ENCODE results near the gene MTA1. TPM values are rescaled to one million over a fixed set of nuclear protein-coding genes. Genes with fewer than 3 reads are reported as not detected.

MTA1 gene
- total RNA-seq, 4 donors from 2014 or later: 67.5 to 213 (median 95.3) TPM

- 1 to 3% methylated on average over 19 to 34 of the region's 48 CpGs for WGBS, 2 donors
- DNase-seq (ENCODE audit: low spot score in 2 of 2): no peak
- peaks cover 0 to 89% (median 46%) of the 10 kb centered on the region in 4 donors for H3K4me1 ChIP-seq
- TF ChIP-seq, protein P1, sequence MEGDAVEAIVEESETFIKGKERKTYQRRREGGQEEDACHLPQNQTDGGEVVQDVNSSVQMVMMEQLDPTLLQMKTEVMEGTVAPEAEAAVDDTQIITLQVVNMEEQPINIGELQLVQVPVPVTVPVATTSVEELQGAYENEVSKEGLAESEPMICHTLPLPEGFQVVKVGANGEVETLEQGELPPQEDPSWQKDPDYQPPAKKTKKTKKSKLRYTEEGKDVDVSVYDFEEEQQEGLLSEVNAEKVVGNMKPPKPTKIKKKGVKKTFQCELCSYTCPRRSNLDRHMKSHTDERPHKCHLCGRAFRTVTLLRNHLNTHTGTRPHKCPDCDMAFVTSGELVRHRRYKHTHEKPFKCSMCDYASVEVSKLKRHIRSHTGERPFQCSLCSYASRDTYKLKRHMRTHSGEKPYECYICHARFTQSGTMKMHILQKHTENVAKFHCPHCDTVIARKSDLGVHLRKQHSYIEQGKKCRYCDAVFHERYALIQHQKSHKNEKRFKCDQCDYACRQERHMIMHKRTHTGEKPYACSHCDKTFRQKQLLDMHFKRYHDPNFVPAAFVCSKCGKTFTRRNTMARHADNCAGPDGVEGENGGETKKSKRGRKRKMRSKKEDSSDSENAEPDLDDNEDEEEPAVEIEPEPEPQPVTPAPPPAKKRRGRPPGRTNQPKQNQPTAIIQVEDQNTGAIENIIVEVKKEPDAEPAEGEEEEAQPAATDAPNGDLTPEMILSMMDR (IDR thresholded peaks at IDR 0.05): no peak
- no peak for TF ChIP-seq POLR2A (IDR thresholded peaks at IDR 0.05)
- TF ChIP-seq EP300 (IDR thresholded peaks at IDR 0.05): peak in 1 of 2 donors; percentile 36
- peak overlapping the region; percentile 49 to 89 (median 77) for H3K4me3 ChIP-seq
- H3K27ac ChIP-seq: peak overlapping the region; percentile 89 to 96 (median 92)
- H3K27me3 ChIP-seq: peaks cover 0 to 6% of the 10 kb centered on the region in 2 donors
- H3K9me3 ChIP-seq: no peaks in the 10 kb centered on the region
- H3K36me3 ChIP-seq: peaks cover 0 to 32% (median 0%) of the 10 kb centered on the region in 3 donors
These were observed 55.9 kb downstream of the MTA1 start for GRCh38 chr14:105475269-105476096.

DNA sequence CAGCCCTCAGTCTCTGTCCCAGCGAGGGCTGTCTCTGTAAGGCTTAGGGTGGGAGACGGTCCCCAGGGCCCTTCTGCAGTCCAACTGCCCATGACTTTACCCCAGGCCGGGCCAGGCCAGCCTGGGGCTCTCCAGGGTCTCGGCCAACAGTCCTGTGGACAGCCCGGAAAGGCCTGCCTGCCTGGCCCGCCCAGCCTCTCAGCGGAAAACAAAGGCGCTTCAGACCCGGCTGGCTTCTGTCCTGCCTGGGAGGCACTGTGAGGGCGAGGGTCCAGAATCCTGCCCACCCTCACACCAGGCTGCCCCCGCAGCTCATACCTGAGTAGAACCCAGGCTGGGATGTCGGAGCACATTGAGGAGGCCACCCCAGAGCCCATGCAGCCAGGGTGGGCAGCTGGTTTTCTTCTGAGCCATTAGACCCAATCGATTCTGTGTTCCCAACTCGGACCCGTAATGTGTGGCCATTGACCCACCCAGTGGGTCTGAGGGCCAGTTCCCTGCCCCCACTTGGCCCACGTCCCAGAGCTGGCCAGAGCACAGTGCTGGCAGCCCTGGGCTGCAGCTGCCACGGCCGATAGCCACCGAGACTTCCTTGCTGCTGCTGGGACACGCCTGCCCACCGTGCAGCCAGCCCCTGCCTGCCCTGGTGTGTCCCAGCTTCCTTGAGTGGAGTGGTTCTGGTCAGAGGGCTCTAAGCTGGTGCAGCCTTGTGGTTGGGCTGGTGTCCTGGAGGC is 56.6 kb downstream of the MTA1 start:
- Histone ChIP-seq H3K27ac (peak overlapping the region; percentile 89 to 96 (median 92)), H3K4me1 (peaks cover 0 to 91% (median 54%) of the 10 kb centered on the region in 4 donors), H3K4me3 (peak overlapping the region; percentile 49 to 89 (median 77)), H3K27me3 (peaks cover 0 to 6% of the 10 kb centered on the region in 2 donors), H3K36me3 (peaks cover 0 to 24% (median 0%) of the 10 kb centered on the region in 3 donors), H3K9me3 (no peaks in the 10 kb centered on the region)
- TF ChIP-seq EP300 (IDR thresholded peaks at IDR 0.05) (peak in 1 of 2 donors; percentile 77), POLR2A (IDR thresholded peaks at IDR 0.05) (no peak)
- TF ChIP-seq, protein P1 (IDR thresholded peaks at IDR 0.05): no peak
- 2 to 5% methylated on average over 7 to 10 of the region's 21 CpGs for WGBS, 2 donors
- DNase-seq (ENCODE audit: low spot score in 2 of 2): no peak

- Histone ChIP-seq H3K4me3 (peak overlapping the region in 2 of 4 donors; percentile 49 to 81), H3K9me3 (no peaks in the 10 kb centered on the region), H3K27me3 (peaks cover 0 to 6% of the 10 kb centered on the region in 2 donors), H3K36me3 (peaks cover 0 to 22% (median 0%) of the 10 kb centered on the region in 3 donors), H3K4me1 (peaks cover 0 to 91% (median 61%) of the 10 kb centered on the region in 4 donors), H3K27ac (peak overlapping the region; percentile 23 to 96 (median 92))
- TF ChIP-seq EP300 (IDR thresholded peaks at IDR 0.05) (no peak), POLR2A (IDR thresholded peaks at IDR 0.05) (no peak)
- TF ChIP-seq, protein P1 (IDR thresholded peaks at IDR 0.05): no peak
- DNase-seq (ENCODE audit: low spot score in 2 of 2): no peak
- 30 to 35% methylated on average over 14 to 16 of the region's 16 CpGs for WGBS, 2 donors
These were observed 57.4 kb downstream of the MTA1 start for GRCh38 chr14:105476831-105477659.

DNA sequence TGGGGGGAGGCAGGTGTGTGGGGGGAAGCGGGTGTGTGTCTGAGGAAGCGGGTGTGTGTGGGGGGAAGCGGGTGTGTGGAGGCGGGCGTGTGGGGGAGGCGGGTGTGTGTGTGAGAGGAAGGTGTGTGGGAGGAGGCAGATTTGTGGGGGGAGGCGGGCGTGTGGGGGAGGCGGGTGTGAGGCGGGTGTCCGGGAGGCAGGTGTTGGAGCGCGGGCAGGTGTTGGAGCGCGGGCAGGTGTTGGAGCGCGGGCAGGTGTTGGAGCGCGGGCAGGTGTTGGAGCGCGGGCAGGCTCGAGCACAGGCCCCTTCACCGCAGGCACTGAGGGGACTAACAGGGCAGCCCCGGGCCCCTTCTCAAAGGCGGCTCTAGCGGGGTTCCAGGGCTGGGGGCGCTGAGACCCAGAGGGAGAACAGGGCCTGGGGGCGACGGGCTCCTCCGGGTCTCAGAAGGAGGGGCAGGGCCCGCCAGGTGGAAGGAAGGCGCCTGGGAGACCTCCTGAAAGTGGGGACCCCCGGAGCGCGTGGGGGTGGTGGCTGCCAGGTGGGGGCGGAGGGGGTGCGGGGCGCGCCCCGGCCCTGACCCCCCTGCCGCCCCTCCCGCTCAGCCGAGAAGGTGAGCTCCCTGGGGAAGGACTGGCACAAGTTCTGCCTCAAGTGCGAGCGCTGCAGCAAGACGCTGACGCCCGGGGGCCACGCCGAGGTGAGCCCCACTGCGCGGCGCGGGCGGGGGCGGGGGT is 58.2 kb downstream of the MTA1 start:
- peaks cover 0 to 22% (median 0%) of the 10 kb centered on the region in 3 donors for H3K36me3 ChIP-seq
- peaks cover 0 to 91% (median 65%) of the 10 kb centered on the region in 4 donors for H3K4me1 ChIP-seq
- H3K9me3 ChIP-seq: no peaks in the 10 kb centered on the region
- peaks cover 0 to 6% of the 10 kb centered on the region in 2 donors for H3K27me3 ChIP-seq
- H3K4me3 ChIP-seq: peak overlapping the region in 1 of 4 donors; percentile 81
- DNase-seq (ENCODE audit: low spot score in 2 of 2): no peak
- WGBS, 2 donors: 38 to 63% methylated on average over 25 to 37 of the region's 56 CpGs
- H3K27ac ChIP-seq: peak overlapping the region in 3 of 4 donors; percentile 18 to 96 (median 64)
- TF ChIP-seq, protein P1 (IDR thresholded peaks at IDR 0.05): no peak
- no peak for TF ChIP-seq POLR2A (IDR thresholded peaks at IDR 0.05)
- no peak for TF ChIP-seq EP300 (IDR thresholded peaks at IDR 0.05)
